ENCODE results near the gene PGD.

- TF ChIP-seq CTCF (IDR thresholded peaks at IDR 0.05) (no peak), POLR2A (IDR thresholded peaks at IDR 0.05) (no peak)
These were observed 34.2 kb downstream of the PGD start for GRCh38 chr1:10432910-10433700.
